Esophagus (tissue), 2 donors: ENCODE results near the gene DAPK1. TPM values are rescaled to one million over a fixed set of nuclear protein-coding genes. Genes with fewer than 3 reads are reported as not detected.

Experiments used
- H3K27ac ChIP-seq, 2 donors: one replicate each; pipeline ENCODE4 v1.5.1; 2013; ENCODE audit warnings: low read depth in 2 of 2, mild to moderate bottlenecking in 2 of 2, inconsistent platforms in 1 of 2, low read length in 1 of 2, moderate library complexity in 1 of 2
- H3K27me3 ChIP-seq, 2 donors: one replicate each; pipeline ENCODE4 v1.6.1; 2013; ENCODE audit warnings: low read length in 2 of 2, control low read depth in 1 of 2, mild to moderate bottlenecking in 1 of 2; ENCODE audit not compliant: insufficient read depth in 2 of 2, control insufficient read depth in 1 of 2
- H3K36me3 ChIP-seq, 2 donors: one replicate each; pipeline ENCODE4 v1.6.1; 2013; ENCODE audit warnings: low read length in 1 of 2; ENCODE audit not compliant: control insufficient read depth in 2 of 2, insufficient read depth in 2 of 2
- H3K4me1 ChIP-seq, 2 donors: one replicate each; pipeline ENCODE4 v1.6.1; 2013; ENCODE audit warnings: low read length in 1 of 2; ENCODE audit not compliant: control insufficient read depth in 2 of 2, insufficient read depth in 2 of 2
- H3K4me3 ChIP-seq, 2 donors: one replicate each; pipeline ENCODE4 v1.5.1; 2013; ENCODE audit warnings: low read length in 2 of 2, mild to moderate bottlenecking in 2 of 2, low read depth in 1 of 2, moderate library complexity in 1 of 2
- H3K9me3 ChIP-seq, 2 donors: one replicate each; pipeline ENCODE4 v1.6.1; 2013; ENCODE audit warnings: mild to moderate bottlenecking in 2 of 2, low read depth in 1 of 2, low read length in 1 of 2, moderate library complexity in 1 of 2; ENCODE audit not compliant: control insufficient read depth in 2 of 2, insufficient read depth in 1 of 2
- WGBS, 2 donors: extraction: QIAGEN DNeasy Blood & Tissue Kit; methylation state at CpG; one replicate each; pipeline ENCODE4 v1.1.7; 2013; 5-methylcytosine and 5-hydroxymethylcytosine counted together
- polyA plus RNA-seq, 2 donors: library from polyadenylated mRNA; stranded (reverse); fragments of 200-250 nt; gene quantifications; one replicate each; pipeline ENCODE4 v1.2.3, GENCODE V29; 2013
- donor health status: healthy with polysubstance abuse.
- donor health status: Bipolar disorder and iron deficiency.

Gene DAPK1
- polyA plus RNA-seq, 2 donors = 1.7 to 2.9 TPM

- H3K27me3 ChIP-seq = no peaks in the 10 kb centered on the region
- no peak overlapping the region for H3K27ac ChIP-seq
- 21 to 37% methylated on average over 1 of the region's 1 CpG for WGBS, 2 donors
- no peak overlapping the region for H3K4me3 ChIP-seq
- no peaks in the 10 kb centered on the region for H3K9me3 ChIP-seq
- peaks cover 0 to 3% of the 10 kb centered on the region in 2 donors for H3K4me1 ChIP-seq
- H3K36me3 ChIP-seq = no peaks in the 10 kb centered on the region
Measured at GRCh38 chr9:87601176-87601575, 103.5 kb downstream of the DAPK1 start.

- Histone ChIP-seq H3K27ac (no peak overlapping the region), H3K9me3 (no peaks in the 10 kb centered on the region), H3K4me3 (no peak overlapping the region), H3K4me1 (peaks cover 0 to 3% of the 10 kb centered on the region in 2 donors), H3K36me3 (no peaks in the 10 kb centered on the region), H3K27me3 (no peaks in the 10 kb centered on the region)
- WGBS, 2 donors = 85 to 86% methylated on average over 5 of the region's 5 CpGs
Measured at GRCh38 chr9:87601595-87601994, 103.9 kb downstream of the DAPK1 start.

GRCh38 chr9:87602933-87603643 lies 105.4 kb downstream of the DAPK1 start:
- no peaks in the 10 kb centered on the region for H3K27me3 ChIP-seq
- WGBS, 2 donors = 71 to 75% methylated on average over 9 of the region's 9 CpGs
- no peak overlapping the region for H3K4me3 ChIP-seq
- no peaks in the 10 kb centered on the region for H3K9me3 ChIP-seq
- H3K36me3 ChIP-seq = no peaks in the 10 kb centered on the region
- H3K27ac ChIP-seq = no peak overlapping the region
- H3K4me1 ChIP-seq = no peaks in the 10 kb centered on the region

- Histone ChIP-seq H3K27ac (no peak overlapping the region), H3K36me3 (no peaks in the 10 kb centered on the region), H3K27me3 (no peaks in the 10 kb centered on the region), H3K4me1 (no peaks in the 10 kb centered on the region), H3K4me3 (no peak overlapping the region), H3K9me3 (no peaks in the 10 kb centered on the region)
- WGBS, 2 donors = 74 to 78% methylated on average over 7 of the region's 7 CpGs
Measured at GRCh38 chr9:87603854-87604490, 106.3 kb downstream of the DAPK1 start.

GRCh38 chr9:87604886-87605588 lies 107.4 kb downstream of the DAPK1 start:
- no peaks in the 10 kb centered on the region for H3K9me3 ChIP-seq
- 86 to 91% methylated on average over 23 of the region's 23 CpGs for WGBS, 2 donors

GRCh38 chr9:87605676-87606075 lies 108.0 kb downstream of the DAPK1 start:
- no peaks in the 10 kb centered on the region for H3K4me1 ChIP-seq
- H3K36me3 ChIP-seq = no peaks in the 10 kb centered on the region
- no peaks in the 10 kb centered on the region for H3K9me3 ChIP-seq
- WGBS, 2 donors = 76 to 83% methylated on average over 10 of the region's 10 CpGs
- H3K4me3 ChIP-seq = no peak overlapping the region
- no peak overlapping the region for H3K27ac ChIP-seq
- no peaks in the 10 kb centered on the region for H3K27me3 ChIP-seq

More at GRCh38 chr9:87604886-87605588, 107.4 kb downstream of the DAPK1 start:
- Histone ChIP-seq H3K4me3 (no peak overlapping the region), H3K27me3 (no peaks in the 10 kb centered on the region), H3K4me1 (no peaks in the 10 kb centered on the region), H3K27ac (no peak overlapping the region), H3K36me3 (no peaks in the 10 kb centered on the region)

- H3K36me3 ChIP-seq = no peaks in the 10 kb centered on the region
- H3K27me3 ChIP-seq = no peaks in the 10 kb centered on the region
- WGBS, 2 donors = 49 to 61% methylated on average over 3 of the region's 3 CpGs
- H3K9me3 ChIP-seq = no peaks in the 10 kb centered on the region
- no peak overlapping the region for H3K27ac ChIP-seq
- H3K4me3 ChIP-seq = no peak overlapping the region
- no peaks in the 10 kb centered on the region for H3K4me1 ChIP-seq
Measured at GRCh38 chr9:87606841-87607521, 109.3 kb downstream of the DAPK1 start.

GRCh38 chr9:87607859-87608258 lies 110.2 kb downstream of the DAPK1 start:
- 82 to 89% methylated on average over 3 of the region's 3 CpGs for WGBS, 2 donors
- H3K27me3 ChIP-seq = no peaks in the 10 kb centered on the region

GRCh38 chr9:87609002-87609401 lies 111.3 kb downstream of the DAPK1 start:
- H3K4me1 ChIP-seq = no peaks in the 10 kb centered on the region
- H3K36me3 ChIP-seq = no peaks in the 10 kb centered on the region
- H3K4me3 ChIP-seq = no peak overlapping the region
- WGBS, 2 donors = 73 to 82% methylated on average over 11 of the region's 11 CpGs
- H3K9me3 ChIP-seq = no peaks in the 10 kb centered on the region
- no peaks in the 10 kb centered on the region for H3K27me3 ChIP-seq
- no peak overlapping the region for H3K27ac ChIP-seq

More at GRCh38 chr9:87607859-87608258, 110.2 kb downstream of the DAPK1 start:
- Histone ChIP-seq H3K4me3 (no peak overlapping the region), H3K36me3 (no peaks in the 10 kb centered on the region), H3K27ac (no peak overlapping the region), H3K4me1 (no peaks in the 10 kb centered on the region), H3K9me3 (no peaks in the 10 kb centered on the region)
